Measurements from ENCODE around the gene TFAP2E.

DNA sequence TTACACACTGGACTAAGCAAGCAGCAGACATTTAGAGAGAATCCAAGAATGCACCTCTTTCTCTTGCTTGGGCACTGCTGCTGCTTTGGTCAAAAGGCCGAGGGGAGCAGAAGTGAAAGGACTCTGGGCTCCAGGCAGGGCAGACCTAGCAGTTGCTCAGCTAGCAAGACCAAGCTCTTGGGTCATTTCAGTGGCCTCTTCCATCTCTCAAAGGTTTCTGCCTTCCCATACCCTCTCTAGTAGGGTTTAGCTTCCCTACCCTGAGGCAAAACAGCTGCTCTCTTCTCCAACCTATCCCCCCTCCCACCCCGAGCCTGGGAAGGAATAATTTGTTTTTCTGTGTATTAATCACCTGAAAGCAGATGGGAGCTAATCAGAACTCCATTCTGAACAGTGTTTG is 25.8 kb downstream of the TFAP2E start:
- no peak for TF ChIP-seq EP300 (IDR thresholded peaks at IDR 0.05)
- TF ChIP-seq, protein P1, sequence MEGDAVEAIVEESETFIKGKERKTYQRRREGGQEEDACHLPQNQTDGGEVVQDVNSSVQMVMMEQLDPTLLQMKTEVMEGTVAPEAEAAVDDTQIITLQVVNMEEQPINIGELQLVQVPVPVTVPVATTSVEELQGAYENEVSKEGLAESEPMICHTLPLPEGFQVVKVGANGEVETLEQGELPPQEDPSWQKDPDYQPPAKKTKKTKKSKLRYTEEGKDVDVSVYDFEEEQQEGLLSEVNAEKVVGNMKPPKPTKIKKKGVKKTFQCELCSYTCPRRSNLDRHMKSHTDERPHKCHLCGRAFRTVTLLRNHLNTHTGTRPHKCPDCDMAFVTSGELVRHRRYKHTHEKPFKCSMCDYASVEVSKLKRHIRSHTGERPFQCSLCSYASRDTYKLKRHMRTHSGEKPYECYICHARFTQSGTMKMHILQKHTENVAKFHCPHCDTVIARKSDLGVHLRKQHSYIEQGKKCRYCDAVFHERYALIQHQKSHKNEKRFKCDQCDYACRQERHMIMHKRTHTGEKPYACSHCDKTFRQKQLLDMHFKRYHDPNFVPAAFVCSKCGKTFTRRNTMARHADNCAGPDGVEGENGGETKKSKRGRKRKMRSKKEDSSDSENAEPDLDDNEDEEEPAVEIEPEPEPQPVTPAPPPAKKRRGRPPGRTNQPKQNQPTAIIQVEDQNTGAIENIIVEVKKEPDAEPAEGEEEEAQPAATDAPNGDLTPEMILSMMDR (IDR thresholded peaks at IDR 0.05) = no peak
- TF ChIP-seq POLR2AphosphoS5 (IDR thresholded peaks at IDR 0.05) = no peak

All from sigmoid colon (tissue), 4 donors.